Activated CD4-positive, CD25-positive, alpha-beta regulatory T cell (primary cell): ENCODE data around the gene OR51E1.

Experiments
- DNase-seq, 4 experiments: peaks; one replicate each; lab custom pipeline; 2025; lab: John Stamatoyannopoulos, UW

OR51E1 gene

GRCh38 chr11:4647766-4648165 lies 4.0 kb downstream of the OR51E1 start:
- no peak for DNase-seq

GRCh38 chr11:4654635-4655369 lies 11.0 kb downstream of the OR51E1 start:
- no peak for DNase-seq

DNA sequence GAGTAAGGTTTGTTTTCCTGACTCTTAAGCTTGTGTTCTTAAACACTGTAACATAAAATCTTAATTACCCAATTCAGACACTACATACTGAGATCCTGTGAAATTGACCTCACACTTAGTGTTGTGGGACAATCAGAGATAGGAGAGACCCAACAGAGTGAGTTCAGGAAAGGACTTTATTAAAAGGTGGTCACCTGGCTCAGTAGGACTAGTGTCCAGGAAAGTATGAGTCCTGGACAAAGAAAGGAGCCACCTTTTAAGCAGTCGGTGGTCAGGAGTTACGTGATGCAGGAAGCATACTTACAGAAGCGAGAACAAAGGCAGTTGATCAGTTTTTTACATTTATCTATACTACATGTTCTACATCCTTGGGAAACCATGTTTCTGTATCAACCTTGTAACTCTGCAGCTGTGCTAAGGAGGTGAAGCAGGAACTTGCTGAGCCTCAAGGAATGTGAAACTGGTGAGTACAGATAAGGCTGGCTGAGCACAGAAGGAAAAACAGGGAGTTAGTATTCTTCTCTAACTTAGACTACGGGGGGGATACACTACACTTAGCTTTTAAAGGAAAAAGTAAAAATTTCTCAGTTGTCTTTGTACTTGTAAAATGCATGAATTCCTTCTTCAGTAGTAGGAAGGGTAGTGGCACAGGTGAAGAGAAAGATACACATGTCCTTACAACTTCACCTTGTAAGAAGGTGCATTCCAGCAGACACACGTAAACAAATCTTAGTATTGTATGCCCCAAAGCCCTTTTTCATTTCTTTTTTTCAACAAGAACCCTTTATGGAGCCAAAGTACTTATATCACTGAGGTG lies 15.1 kb downstream of the OR51E1 start:
- no peak for DNase-seq

DNA sequence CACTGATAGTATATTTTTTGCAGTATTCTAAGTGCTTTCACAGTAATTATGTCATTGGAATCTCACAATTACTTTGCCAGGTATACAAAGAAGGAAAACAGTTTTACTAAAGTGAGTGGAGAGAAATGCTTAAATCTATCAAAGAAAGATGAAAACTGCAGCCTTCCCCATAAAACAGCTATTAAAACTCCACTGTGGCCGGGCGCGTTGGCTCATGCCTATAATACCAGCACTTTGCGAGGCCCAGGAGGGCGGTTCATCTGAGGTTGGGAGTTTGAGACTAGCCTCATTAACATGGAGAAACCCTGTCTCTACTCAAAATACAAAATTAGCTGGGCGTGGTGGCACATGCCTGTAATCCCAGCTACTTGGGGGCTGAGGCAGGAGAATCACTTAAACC lies 19.1 kb downstream of the OR51E1 start:
- no peak for DNase-seq

- no peak for DNase-seq
Measured at GRCh38 chr11:4664183-4664582, 20.4 kb downstream of the OR51E1 start.

DNA sequence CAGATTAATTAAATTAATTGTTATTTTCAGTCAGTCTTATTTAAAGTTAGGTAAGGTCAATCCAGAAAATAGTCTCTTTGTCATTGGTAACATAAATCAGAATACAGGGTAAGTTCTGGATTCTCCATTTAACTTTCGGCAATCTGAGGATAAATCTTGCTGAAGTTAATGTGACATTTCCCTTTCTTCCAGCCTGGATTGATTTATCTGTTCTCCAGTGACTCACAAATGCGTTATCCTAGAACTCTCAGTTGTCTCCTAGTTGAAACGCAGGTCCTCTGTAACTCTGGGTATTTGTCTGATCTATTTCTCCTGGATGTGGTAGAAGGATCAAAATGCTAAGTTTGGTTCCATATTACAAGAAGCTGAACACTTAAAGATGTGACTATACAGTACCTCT lies 21.0 kb downstream of the OR51E1 start:
- DNase-seq: no peak

- DNase-seq: no peak
Measured at GRCh38 chr11:4665424-4665823, 21.6 kb downstream of the OR51E1 start.

DNA sequence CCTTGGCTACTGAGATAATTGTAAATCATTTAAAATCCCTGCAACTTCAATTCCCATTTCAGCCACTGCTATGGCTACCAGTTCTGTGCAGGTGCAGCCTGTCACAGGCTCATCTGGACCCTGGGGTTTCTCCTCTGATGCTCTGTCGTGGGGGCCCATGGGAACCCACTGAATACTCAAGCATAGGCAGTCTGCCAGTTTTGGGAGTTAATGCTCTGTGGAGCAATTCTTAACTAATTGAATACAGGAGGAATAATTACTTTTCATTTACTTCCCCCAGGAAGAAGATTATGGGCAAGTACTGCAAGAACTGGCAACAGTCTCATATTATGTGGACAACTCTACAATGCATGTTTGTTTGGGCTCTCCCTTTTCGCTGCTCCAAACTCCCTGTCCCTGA lies 28.0 kb downstream of the OR51E1 start:
- DNase-seq: no peak

DNA sequence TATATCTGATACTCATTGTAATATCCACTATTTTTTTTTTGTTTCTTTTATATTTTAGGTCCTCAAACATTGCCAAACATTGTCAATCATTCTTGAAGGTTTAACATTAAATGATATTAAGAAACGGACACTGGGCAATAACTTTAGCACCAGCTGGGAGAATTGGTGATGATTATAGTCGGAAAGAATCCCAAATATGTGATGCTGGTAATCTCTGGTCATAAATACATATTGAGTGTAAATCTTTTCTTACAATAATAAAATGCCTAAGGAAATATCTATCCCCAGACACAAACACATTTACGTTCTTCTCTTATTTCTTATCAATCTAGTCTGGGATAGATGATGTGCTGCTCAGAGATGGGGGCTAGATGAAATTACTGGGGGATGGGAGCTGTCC lies 28.7 kb downstream of the OR51E1 start:
- no peak for DNase-seq

DNA sequence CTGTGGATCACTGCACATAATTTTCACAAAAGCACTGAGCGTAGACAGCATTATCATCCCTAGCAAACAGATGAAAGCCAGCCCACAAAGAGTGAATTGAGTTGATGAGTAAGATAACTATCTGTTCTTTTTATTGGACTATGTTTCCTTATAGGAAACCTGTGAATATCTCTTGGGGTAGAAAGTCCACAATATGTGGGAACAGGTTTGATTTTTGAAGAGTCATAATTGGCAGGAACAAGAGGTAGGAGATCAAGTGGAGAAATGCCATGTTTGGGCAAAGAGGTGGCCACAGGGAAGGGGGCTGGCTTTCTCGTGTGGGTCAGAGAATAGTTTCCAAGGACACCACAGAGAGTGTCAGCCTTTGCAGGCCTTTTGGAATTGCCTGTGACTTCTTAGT lies 30.0 kb downstream of the OR51E1 start:
- DNase-seq: no peak

DNA sequence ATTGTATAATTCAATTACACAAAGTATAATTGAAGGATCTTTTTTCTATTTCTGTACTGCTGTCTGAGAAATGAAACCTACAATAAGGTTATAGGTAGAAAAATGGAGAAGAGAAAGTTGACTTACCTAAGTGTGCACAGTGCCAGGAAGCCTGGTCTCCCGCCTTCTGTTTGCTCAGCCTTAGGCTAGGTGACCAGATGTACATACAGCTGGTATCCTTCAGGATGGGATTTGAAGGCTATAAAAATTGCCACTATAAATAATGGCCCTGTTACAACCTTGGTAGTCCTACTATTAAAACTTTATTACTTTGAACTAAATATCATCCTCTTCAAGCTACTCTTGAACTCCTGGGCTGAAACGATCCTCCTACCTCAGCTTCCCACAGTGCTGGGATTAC lies 34.2 kb downstream of the OR51E1 start:
- DNase-seq: no peak

GRCh38 chr11:4680341-4680740 lies 36.6 kb downstream of the OR51E1 start:
- DNase-seq: no peak

DNA sequence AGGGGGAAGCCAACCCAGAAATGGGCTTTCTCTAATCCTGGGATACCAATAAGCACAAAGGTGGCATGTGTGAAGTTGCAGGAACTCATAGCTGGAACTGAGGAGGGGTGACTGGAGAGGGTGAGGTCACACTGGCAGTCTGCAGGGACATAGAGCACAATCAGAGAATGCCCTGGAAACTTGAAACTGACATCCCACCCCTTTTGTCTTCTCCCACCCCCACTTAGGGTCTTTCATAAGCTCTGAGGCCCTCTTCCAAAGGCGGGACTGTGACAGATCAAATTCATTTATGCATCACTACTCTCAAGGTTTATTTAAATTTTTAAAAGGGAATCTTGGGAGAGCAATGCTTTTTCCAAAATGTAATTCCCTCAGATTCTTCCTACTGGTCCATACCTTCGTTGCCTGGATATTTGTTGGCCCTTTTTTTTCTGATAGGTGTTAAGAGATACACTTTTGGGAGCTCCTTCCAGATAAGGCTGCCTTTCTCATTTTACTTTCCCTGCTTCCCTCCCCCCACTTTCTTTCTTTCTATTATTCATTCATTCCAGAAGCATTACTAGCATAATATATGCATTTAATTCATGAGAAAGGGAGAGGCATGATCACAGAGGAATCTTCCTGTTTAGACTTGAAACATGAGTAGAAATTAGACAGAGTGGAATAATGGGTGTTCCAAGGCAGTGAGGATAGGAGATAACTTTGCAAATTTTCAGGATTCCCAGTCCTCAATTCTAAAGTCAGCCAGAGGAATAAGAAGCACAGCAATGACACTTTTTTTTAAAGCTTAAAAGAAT lies 39.0 kb downstream of the OR51E1 start:
- no peak for DNase-seq

DNA sequence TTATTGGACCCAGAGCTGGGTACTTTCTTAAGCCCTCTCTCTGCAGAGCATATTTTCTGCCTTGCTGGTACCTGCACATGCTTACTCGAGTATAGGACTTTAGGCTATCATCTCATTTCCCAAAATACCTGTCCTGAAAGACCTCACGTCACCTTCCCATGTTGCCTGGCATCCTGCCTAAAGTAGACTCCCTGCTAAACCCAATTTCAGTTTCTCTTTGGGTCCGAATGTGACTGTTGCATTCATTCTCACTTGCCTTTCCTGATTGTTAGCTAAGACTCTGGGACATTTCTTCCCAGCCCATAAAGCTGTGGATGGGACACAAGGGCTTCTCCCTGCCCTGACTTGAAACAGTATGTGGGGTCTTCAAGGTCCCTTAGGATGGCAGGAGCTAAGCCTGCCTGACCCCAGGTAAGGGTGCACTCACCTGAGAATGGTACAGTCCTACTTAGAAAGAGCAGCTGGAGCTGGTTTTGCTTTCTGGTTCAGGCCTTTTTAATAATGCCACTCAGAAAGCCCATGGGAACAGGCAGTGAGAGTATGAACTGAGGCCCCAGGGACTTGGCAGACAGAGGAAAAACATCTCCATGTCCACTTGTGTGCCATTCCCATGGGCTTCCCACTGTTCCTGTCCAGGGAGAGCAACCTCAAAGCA lies 41.0 kb downstream of the OR51E1 start:
- no peak for DNase-seq

DNA sequence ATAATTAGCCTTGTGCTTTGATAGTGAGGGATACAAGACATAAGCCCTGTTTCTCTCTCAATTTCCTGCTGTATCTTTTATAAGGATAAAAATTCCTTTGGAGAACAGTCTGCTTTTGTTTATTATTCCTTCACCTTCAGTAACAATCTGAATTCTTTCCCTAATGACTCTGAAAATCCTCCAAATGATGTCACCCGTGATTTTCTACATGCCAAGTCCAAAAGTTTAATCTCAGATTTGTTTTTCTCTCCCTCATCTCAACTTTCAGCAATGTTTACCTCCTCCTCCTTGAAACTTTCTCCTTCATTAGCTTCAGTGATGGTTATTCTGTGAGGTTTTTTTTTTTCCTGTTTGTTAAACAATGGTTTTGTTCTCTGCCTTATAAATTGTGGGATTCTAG lies 51.7 kb downstream of the OR51E1 start:
- no peak for DNase-seq

GRCh38 chr11:4697585-4697984 lies 53.8 kb downstream of the OR51E1 start, which contains the start of gene OR51E2:
Gene OR51E2 (minus strand): TSS chr11:4697853. CDS start chr11:4682711, 15,142 bp downstream.
- no peak for DNase-seq

DNA sequence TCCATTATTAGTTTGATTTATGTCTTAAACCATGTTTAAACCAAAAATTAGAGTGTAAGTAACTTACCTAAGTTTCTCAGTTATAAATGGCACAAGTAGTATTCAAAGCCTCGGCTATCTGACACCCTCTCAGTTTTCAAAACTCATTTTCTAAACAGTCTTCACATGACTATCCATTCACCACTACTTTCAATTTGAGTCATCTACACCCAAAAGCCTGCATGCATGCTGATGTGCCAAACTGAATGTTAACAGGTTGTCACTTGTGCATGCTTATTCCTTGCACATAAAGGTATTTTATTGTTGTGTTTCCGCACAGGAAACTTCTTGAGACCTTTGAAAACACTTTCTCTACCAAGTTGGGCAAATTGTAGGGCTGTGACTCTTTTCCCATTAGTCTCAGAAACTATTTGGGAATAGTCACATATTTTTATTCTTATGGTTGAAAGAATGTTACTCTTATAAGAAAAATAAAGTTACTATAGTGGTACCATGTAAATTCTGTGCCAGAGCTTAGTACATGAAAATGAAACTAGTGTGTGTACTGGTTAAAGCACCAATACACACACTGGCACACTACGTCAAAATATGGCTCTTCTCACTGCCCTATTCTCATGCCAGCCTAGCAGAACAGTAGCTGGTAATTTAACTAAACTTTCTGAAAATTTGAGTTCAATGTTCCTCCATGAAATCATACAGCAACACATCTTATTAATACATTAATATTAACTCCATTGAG lies 56.1 kb downstream of the OR51E1 start:
- no peak for DNase-seq

GRCh38 chr11:4700436-4700820 lies 56.6 kb downstream of the OR51E1 start:
- DNase-seq: no peak

GRCh38 chr11:4704054-4704789 lies 60.4 kb downstream of the OR51E1 start, which contains the start of gene MMP26:
Gene MMP26 (plus strand): TSS chr11:4704784.
- no peak for DNase-seq

DNA sequence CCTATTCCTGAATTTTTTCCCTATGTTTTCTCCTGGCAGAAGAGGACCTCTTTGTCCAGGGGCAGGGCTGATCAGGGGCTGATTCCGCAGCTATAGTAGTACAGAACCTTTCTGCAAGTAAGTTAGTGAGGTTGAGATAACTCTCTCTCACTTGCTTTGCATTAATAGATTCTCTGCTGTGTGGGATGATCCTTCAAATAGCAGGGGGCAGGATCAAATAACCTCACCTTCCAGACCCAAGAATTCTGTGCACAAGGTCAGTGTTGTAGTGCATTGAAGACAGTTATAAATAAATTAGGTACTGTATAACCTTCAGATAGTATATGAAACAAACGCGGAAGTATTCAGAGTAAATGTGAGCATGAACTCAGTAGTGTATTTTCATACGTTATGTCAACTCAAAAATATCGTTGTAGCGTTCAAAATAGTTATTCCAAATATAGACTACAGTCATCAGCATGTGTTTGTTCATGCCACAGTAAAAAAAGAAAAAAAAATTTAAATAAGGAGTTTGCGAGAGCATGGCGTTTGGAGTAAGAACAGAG lies 61.1 kb downstream of the OR51E1 start:
- DNase-seq: no peak
